HG02571 (cell line): Measurements from ENCODE around the gene SMIM9.
"Not testable (repeated sequence)": the region's sequence is repeated elsewhere in the genome, so short reads cannot be mapped to it uniquely, and the experiment has no call there.

Source experiments
- ATAC-seq: cut with Tn5 transposase; IDR thresholded peaks from one replicate; pipeline ENCODE4 v1.9.1; 2021; ENCODE audit warnings: mild to moderate bottlenecking, moderate library complexity; ENCODE audit not compliant: unreplicated experiment

The SMIM9 gene

GRCh38 chrX:154834562-154834961 lies at the start of gene SMIM9:
SMIM9 (minus strand) TSS chrX:154834662; CDS start chrX:154830856, 3,806 bp downstream.
- no peak for ATAC-seq

GRCh38 chrX:154884069-154884468 lies 49.6 kb upstream of the SMIM9 start:
- not testable (repeated sequence) for ATAC-seq

GRCh38 chrX:154873329-154873728 lies 38.9 kb upstream of the SMIM9 start:
- ATAC-seq, result no peak

- ATAC-seq, result not testable (repeated sequence)
Observed at GRCh38 chrX:154868522-154868921, 34.1 kb upstream of the SMIM9 start.

- ATAC-seq, result no peak
Observed at GRCh38 chrX:154855256-154855655, 20.8 kb upstream of the SMIM9 start.

DNA sequence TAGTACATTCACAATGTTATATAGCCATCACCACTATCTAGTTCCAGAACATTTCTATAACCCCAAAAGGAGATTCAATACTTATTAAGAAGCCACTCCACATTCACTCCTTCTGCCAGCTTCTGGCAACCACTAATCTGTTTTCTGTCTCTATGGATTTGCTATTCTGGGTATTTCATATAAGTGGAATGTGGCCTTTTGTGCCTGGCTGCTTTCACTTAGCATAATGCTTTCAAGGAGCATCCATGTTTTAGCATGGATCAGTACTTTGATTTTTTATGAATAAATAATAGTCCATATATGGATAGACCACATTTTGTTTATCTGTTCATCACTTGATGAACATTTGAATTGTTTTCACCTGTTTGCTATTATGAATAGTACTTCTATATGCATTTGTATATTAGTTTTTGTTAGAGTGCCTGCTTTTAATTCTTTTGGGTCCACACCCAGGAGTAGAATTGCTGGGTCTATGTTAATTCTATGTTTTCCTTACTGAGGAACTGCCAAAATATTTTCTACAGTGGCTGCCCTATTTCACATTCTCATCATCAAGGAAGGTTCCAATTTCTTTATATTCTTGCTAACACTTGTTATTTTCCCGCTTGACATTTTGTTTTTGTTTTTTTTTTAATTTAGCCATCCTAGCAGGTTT lies 16.6 kb upstream of the SMIM9 start:
- ATAC-seq, result no peak

GRCh38 chrX:154840856-154841255 lies 6.4 kb upstream of the SMIM9 start:
- no peak for ATAC-seq

GRCh38 chrX:154836163-154836562 lies 1.7 kb upstream of the SMIM9 start:
- ATAC-seq, result no peak

DNA sequence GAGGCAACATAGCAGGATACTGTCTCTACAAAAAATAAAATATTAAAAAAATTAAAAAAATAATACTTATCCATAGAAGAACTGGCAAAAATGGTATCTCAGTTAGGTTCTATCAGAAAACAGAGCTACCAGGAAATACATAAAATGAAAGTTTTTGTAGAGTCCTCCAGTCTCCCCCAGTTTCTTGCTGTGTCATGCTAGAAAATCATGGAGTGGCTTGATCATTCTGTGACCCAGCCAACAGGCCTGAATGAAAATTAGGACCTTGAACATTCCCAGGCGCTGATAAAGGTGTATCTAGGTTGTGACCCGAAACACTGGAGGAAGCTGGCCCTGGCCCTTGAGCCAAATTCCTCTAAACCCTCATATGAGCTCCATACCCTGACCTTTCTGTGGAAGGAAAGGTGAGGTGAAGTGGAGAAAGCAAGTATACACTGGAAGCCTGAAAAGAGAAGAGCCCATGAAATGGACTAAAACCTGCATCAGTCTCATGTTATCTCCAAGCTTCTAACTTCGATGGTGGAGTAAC lies 652 bp downstream of the SMIM9 start:
- ATAC-seq, result no peak

DNA sequence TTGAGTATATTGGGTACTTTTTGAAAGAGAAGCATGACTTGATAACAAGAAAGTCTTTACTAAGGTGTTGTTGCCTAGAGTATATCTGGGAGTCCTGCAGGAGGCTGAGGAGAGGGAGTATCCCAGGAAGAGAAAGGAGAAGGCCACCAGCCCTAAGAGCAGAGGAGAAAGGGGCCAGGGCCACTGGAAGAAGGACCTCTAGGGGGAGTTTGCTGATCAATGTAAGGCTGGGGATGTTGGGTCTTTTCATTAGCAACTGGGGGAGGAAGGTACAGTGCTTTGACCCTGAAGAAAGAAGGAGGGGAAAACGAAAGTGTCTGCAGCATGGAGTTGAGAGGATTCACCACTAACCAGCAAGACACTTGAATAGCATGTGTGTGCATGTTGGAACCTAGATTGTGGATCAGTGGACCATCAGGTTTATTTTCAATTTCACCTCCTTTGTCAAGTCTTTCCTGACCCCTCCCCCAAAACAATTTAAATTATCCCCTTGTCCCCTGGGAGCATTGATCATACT lies 4.5 kb downstream of the SMIM9 start:
- no peak for ATAC-seq

DNA sequence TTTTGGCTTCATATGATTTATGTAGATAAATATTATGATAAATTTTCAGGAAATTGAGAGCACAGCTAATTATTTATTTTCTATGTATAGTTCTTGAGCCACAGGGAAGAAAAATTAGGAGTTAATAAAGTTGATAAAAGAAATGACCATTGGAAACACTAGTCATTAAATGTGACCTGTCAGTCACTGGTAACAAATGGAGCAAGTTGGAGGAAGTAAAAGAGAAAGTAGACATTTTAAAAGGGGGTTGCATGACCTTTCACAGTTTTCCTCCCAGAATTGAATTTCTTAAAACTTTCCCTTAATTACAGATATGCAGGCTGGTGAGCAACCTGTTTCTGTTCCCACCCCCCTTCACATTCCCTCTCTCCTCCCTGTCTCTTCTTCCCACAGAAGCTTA lies 5.3 kb downstream of the SMIM9 start:
- ATAC-seq, result no peak

DNA sequence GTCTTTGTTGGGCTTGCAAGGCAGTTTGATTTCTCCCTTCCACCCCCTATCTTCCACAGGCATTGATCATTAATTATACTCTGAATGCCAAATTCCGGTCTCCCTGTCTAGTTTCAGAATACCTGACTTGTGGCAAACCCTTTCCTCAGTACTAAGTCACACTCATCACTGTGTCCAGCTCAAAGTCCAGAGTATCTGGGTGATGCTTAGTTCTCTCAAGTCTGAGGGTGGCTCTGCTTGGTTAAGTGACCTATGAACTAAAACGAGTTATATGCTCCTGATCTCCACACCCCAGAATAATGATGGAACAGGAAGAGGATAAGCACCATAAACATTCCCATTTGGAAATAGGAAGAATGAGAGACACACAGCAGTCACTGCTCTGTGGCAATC lies 6.5 kb downstream of the SMIM9 start:
- ATAC-seq, result no peak

DNA sequence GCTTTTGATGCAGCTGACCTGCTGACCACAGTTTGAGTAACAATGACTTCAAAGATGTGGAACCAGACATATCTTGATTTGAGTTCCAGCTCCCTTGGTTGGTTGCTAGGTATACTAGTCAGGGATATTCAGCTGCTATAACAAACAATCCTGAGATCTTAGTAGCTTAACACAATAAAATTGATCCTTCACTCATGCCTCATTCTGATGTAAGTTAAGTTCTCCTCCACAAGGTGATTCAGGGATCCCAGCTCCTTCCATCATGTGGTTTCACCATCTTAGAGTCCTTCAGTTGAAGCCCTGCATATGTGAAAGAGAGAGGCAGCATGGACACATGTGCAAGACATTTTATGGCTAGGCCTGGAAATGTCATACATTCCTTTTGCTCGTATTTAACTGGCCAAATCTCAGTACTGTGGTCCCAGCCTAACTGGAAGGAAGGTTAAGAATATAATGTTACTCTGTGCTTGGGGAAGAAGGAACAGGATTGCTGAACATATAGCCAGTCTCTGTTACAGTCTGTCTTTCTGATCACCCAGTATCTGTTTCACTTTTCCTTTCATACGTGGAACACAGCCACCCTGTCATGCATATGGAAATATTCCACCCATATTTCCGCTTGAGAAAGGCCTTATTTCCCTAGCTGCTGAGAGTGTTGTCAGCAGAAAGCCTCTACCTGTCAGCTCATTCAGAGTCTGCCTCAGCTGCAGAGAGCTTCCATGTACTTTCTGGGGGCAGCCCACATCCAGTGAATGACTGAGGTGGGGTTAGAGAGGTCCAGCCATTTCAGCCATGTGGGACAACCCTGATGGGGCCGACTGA lies 7.1 kb downstream of the SMIM9 start:
- peak; percentile 96 for ATAC-seq

DNA sequence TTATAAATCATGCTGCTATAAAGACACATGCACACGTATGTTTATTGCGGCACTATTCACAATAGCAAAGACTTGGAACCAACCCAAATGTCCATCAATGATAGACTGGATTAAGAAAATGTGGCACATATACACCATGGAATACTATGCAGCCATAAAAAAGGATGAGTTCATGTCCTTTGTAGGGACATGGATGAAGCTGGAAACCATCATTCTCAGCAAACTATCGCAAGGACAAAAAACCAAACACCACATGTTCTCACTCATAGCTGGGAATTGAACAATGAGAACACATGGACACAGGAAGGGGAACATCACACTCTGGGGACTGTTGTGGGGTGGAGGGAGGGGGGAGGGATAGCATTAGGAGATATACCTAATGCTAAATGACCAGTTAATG lies 8.9 kb downstream of the SMIM9 start:
- not testable (repeated sequence) for ATAC-seq

DNA sequence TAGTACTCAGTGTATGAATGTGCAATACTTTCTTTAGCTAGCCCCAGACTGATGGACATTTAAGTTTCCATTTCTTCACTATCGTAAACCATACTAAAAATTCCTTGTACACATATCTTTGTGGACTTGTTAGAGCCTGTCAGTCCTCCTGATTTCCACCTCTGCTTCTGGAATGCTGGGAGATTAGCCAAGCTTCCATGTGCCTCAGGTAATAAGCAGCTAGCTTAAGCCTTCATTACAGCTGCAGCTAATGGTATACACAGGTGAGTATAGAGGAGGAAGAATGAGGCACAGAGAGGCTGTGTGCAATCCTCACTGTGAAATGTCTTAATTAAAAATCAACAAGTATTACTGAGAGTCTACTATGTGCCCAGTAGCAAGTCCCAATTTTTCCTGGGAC lies 9.8 kb downstream of the SMIM9 start:
- no peak for ATAC-seq

DNA sequence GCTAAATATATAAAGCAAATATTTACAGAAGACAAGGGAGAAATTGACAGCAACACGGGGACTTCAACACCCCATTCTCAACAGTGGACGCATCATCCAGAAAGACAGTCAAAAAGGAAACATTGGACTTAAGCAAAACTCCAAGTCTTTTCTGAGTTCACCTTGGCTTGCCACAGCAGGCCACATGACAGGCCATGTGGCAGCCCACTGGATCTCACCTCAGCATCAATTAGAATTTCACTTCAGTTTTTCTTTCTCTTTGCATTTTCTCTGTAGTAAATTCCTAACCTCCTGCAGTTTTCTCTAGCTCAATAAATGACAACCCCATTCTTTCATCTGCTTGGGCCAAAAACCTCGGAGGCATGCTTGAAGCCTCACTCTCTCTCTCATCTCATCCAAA lies 12.4 kb downstream of the SMIM9 start:
- no peak for ATAC-seq

GRCh38 chrX:154821523-154821922 lies 12.9 kb downstream of the SMIM9 start:
- no peak for ATAC-seq

DNA sequence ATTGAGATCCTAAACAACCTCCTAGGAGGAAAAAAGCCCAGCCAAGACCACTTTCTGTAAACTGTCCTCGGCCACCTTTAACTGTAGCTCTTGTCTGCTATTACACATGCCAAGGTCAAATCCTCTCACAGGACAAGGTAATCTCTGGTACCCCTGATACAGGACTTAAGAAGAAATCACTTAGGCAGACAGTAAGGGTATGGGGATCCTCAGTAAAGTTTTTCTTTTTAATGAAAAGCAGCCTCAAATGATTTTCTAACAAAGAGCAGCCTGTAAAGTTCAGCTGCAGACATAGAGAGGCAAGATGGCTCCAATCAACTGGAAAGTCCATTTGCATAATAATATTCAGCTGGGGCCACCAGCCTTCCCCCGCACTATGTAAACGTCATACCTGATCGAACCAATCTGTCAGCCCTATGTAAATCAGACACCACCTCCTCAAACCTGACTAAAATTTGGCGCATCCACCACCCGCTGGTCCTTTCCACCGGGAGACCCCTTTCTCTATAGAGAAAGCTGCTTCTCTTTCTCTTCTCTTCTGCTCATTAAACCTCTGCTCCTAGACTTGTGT lies 14.6 kb downstream of the SMIM9 start:
- no peak for ATAC-seq

GRCh38 chrX:154818916-154819770 lies 15.3 kb downstream of the SMIM9 start:
- ATAC-seq, result no peak

- ATAC-seq, result not testable (repeated sequence)
Observed at GRCh38 chrX:154817048-154817618, 17.3 kb downstream of the SMIM9 start.
